NCI-H2196 (cell line): ENCODE data around the gene PAPOLG.
A peak's percentile ranks its signal among the peaks of the same experiment; 100 is the strongest.
"Not testable (repeated sequence)": the region's sequence is repeated elsewhere in the genome, so short reads cannot be mapped to it uniquely, and the experiment has no call there.

Experiments
- DNase-seq: peaks from one replicate; lab custom pipeline; 2025; ENCODE audit not compliant: unreplicated experiment; lab: John Stamatoyannopoulos, UW

The PAPOLG gene

DNA sequence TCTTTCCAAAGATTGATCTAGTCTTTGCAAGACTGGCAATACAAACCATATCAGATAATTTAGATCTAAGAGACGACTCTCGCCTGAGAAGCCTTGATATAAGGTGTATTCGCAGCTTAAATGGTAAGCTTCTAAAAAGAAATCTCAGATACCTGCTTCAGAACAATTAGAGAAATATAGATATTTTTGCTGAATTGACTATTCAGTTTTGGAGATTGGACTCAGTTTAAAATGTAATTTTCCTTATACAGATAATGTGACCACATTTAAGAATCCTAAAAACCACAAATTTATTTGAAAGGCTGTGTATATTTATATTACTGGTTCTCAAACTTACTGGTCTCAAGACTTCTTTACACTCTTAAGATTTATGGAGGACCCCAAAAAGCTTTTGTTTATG lies 15.4 kb downstream of the PAPOLG start:
- no peak for DNase-seq

DNA sequence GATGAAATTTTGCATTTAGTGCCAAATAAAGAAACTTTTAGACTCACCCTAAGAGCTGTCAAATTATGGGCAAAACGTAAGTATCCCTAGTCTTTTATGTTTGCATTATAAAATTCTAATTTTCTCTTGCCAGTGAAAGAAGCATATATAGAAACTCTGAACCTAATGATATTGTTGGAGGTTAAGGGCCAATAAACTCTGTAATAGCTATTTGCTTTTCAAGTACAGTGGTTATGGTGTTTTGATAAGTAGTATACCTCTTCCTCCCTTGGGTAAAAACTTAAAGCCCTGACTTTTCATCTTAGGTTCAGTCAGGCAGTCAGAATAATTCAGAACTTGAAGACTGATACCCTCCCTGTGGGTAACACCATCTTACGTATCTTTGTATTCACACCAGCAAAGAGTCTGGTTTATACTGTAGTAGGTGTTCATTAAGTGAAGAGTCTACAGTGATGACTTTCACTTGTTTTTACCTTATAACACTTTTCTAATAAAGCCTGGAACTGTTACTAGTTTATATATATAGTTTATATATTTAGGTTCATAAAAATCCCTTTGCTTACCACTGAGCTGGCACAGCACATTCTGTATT lies 19.1 kb downstream of the PAPOLG start:
- no peak for DNase-seq

DNA sequence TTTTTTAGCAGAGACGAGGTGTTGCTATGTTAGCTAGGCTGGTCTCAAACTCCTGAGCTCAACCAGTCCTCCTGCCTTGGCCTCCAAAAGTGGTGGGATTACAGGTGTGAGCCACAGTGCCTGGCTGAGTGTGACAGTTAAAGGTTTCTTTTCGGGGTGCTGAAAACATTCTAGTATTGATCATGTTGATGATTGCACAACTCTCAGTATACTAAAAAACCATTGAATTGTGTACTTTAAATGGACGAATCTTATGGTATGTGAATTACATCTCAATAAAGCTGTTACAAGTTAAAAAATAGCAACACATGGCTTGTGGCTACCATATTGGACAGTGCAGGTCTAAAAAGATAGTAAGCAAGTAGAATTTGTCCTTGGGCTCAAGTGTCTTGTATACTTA lies 22.3 kb downstream of the PAPOLG start:
- DNase-seq: no peak

DNA sequence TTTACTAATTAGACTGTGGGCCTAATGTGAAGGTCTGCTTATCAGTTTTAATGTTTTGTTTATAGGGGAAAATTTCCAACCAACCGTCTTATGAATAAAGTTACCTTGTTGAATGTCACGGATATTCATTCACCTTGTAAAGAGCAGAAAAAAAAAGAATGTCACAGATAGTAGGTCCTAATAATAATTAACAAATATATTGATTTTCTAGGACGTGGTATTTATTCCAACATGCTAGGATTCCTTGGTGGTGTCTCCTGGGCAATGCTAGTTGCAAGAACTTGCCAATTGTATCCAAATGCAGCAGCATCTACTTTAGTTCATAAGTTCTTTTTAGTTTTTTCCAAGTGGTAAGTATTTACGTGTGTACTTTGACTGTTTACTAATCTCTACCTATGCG lies 23.4 kb downstream of the PAPOLG start:
- DNase-seq: no peak

GRCh38 chr2:60780721-60781120 lies 24.7 kb downstream of the PAPOLG start:
- no peak for DNase-seq

DNA sequence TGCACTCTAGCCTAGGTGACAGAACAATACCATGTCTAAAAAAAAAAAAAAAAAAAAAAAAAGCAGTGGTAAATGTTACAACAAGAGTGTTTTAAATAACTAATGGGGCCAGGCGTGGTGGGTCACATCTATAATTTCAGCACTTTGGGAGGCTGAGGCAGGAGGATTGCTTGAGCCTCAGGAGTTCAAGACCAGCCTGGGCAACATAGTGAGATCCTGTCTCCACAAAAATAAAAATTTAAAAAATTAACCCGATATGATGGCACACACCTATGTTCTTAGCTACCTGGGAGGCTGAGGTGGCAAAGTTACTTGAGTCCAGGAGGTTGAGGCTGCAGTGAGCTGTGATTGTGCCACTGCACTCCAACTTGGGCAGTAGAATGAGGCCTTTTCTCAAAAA lies 37.1 kb downstream of the PAPOLG start:
- no peak for DNase-seq

DNA sequence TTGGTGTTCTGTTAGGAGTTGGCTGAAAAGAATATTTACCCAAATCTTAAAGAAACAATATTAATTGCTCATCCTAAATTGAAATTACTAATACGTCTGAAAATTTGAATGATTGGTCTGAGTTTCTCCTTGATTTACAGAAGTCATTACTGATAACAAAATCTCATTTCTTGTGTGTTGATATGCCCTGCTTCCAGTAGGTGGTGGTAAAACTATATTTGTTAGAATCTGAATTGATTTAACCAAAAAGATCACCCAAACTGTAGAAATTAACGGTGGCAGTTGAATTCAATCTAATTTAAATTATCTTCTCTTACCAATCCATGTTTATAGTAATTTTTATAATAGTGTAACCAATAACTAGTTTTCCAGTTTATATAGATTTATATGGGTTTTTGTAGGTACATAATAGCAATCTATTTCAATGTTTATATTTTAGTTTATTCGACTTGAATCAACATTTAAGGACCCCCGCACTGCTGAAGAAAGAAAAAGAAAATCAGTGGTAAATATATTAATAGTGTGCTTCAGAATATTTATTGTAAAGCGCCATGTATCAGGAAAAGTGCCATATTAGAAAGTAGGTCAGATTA lies 38.3 kb downstream of the PAPOLG start:
- peak; percentile 5 for DNase-seq

DNA sequence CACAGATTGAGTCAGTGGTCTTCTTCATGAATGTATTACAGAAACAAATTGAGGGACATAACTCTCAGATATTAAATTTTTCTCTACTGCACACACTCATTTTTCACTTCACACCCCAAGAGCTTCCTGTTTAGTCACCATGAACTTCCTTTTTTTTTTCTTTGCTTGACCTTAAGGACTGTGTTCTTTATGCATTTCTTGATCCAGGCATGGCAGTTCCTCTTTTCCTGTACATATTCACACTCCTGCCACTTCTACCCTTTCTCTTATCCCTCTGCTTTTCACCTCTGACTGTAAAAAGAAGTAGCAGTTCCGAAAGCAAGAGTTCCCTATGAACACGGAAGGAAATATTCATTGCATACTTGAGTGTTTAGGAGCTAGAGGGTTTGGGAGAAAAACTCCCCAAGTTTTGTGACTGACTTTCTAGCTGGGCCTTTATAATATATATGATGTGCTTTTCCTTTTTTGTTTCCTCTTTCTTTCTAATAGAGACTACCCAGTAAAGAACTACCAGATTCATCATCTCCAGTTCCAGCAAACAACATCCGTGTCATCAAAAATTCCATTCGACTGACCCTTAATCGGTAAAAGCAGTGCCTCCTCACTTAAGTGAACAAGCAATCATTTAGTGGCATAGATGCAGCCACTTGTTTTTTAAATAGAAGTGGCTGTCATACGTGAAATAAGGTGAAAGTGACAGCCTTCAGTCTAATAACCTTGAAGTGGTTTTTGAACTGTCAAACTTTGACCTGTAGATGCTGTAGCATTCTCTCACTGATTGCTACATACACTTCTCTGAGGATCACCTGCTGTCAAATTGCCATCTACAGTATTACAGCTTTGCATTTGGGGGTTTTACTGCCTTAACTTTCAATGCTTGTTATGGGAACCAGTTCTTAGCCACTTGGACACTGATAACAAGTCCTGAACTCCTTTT lies 40.8 kb downstream of the PAPOLG start:
- no peak for DNase-seq

- no peak for DNase-seq
These were observed 48.4 kb downstream of the PAPOLG start for GRCh38 chr2:60804473-60804872.

- no peak for DNase-seq
These were observed 50.5 kb downstream of the PAPOLG start for GRCh38 chr2:60806595-60806987.

GRCh38 chr2:60806988-60807681 lies 51.1 kb downstream of the PAPOLG start:
- no peak for DNase-seq

DNA sequence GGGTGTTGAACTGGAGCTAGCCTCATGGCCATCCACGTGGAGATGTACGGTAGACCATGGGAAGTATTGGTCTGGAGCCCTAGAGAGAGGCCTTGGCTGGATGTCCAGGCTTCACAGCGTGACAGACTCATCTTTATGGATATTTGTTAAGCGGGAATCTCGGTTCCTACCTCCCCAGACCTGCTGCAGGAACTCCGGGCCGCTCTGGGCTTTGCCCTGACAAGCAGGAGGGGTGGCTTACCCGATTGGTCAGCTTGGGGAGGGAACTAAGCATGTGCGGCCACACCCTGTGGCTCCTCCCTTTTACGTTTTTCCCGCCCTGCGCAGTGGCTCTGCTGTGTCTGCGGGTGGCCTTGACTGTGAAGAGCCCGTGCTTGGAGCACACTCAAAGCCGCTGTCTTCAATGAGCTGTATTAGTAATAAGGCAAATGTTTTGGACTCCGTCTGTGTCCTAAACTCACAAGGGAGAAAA lies 52.3 kb downstream of the PAPOLG start:
- no peak for DNase-seq

DNA sequence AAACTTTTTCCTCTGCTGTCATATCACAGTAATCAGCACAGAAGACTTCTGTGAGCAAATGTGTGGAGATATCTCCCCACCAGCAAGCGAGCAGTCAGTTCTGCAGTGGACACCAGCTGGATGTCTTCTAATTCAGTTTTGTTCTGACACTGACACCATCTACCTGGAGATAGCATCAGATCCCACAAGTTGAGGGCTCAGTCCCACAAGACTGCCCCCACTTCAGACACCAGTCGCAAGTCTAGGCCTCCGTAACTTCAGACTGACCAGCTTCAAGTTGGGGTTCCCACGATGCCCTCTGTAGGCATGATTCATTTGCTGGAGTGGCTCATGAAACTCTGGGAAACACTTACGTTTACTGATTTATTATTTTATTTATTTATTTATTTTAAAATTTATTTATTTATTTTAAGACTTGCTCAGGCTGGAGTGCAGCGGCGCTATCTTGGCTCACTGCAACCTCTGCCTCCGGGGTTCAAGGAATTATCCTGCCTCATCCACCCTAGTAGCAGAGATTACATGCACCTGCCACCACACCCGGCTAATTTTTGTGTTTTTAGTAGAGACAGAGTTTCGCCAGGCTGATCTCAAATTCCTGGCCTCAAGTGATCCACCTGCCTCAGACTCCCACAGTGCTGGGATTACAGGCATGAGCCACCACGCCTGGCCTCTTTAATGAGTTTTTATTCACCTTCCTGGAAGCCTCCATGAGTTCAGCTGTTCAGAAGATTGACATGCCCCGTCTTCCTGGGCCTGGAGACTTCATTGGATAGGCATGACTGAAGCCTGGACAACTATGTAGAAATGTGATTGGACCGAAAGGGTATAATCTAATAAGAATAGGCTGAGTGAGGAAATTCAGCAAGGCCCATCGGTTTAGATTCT lies 55.7 kb downstream of the PAPOLG start:
- DNase-seq: no peak

DNA sequence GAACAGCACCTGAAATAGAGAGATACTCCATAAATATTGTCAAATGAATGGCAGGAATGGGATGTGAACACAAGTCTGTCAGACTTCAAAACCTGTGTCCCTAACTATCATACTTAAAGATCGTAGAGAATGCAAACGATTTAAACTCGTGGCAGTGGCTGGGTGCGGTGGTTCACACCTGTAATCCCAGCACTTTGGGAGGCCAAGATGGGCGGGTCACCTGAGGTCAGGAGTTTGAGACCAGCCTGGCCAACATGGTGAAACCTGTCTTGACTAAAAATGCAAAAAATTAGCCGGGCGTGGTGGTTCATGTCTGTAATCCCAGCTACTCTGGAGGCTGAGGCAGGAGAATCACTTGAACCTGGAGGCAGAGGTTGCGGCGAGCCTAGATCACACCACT lies 61.1 kb downstream of the PAPOLG start:
- DNase-seq: not testable (repeated sequence)

GRCh38 chr2:60818272-60818671 lies 62.2 kb downstream of the PAPOLG start:
- DNase-seq: no peak

- no peak for DNase-seq
These were observed 63.2 kb downstream of the PAPOLG start for GRCh38 chr2:60819155-60819862.

DNA sequence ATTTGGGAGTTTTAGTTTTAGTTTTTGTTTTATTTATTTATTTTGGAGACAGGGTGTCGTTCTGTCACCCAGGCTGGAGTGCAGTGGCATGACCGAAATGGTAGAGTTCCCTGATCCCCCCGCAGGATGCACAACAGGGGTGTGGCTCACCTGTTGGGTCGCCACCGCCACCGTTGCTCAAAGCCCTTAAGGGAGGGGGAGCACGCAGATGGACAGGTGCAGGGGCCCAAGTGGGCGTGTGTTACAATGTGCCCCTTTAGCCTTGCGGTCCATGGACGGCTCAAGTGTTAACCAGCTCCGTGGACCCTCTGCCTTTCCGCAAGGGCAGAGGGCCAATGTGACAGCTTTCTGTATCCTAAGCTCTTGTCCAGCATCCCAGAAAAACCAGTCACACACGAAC lies 63.9 kb downstream of the PAPOLG start:
- DNase-seq: no peak

DNA sequence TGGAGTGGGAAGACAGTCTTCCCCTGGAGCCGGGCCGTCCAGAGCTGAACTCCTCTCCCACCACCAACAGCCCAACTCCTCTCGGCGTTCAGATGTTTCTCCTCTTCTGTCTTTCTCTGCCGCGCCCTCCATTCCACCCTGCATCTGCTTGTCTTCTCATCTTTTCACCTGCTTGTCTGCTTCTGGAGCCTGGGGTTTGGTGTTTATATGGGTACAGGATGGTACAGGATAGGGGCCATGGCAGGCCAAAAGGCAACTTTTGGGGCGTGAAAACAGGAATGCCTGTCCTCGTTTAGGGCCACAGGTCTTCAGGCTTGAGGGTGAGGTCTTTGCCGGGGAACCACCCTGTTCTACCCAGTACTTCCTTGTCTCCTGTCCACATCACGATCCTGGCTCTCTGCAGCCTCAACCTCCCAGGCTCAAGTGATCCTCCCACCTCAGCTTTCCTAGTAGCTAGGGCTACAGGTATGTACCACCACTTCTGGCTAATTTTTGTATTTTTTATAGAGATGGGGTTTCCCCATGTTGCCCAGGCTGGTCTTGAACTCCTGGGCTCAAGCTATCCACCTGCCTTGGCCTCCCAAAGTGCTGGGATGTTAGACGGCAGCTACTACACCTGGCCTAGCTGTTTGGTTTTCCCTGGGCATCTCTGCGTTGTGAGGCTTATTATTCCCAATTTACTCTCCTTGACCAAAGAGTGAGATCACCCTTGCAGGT lies 64.5 kb downstream of the PAPOLG start:
- DNase-seq: no peak

DNA sequence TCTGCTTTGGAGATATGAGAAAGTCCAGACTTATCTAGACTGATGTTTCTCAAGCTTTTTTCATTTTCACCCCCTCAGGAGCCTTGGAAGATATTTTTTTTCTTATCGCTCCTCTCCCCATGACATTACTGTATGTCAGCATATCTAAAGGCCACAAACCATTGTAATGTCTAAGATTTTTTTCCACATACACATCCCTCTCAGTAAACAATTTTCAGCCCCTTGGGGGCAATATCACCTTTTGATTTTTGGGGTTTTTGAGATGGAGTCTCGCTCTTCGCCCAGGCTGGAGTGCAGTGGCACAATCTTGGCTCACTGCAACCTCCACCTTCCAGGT lies 65.0 kb downstream of the PAPOLG start:
- no peak for DNase-seq
